Esophagus squamous epithelium (tissue), 5 donors: ENCODE measurements around the gene SCAF11. TPM values are rescaled to one million over a fixed set of nuclear protein-coding genes. Genes with fewer than 3 reads are reported as not detected.

Source experiments
- DNase-seq: peaks from one replicate; lab custom pipeline; 2025; lab: John Stamatoyannopoulos, UW
- H3K27ac ChIP-seq, 4 donors: fragments of 200-600 bp; sonication (generic); one replicate each; pipeline ENCODE4 v1.5.1; 2016 to 2019; ENCODE audit warnings: mild to moderate bottlenecking in 1 of 4
- H3K27me3 ChIP-seq, 4 donors: fragments of 200-600 bp; sonication (generic); 1 replicate in 3 of 4; 2 replicates in 1 of 4; pipeline versions ENCODE4 v1.5.1 to v1.6.0; 2017 to 2021; ENCODE audit warnings: antibody characterized with exemption in 1 of 4
- H3K36me3 ChIP-seq, 3 donors: fragments of 200-600 bp; sonication (generic); one replicate each; pipeline ENCODE4 v1.5.1; 2016 to 2019
- H3K4me1 ChIP-seq, 3 donors: fragments of 200-600 bp; sonication (generic); one replicate each; pipeline ENCODE4 v1.5.1; 2017 to 2019
- H3K4me3 ChIP-seq, 4 donors: fragments of 200-600 bp; sonication (generic); 1 replicate in 3 of 4; 2 replicates in 1 of 4; pipeline ENCODE4 v1.5.1; 2016 to 2019; ENCODE audit warnings: mild to moderate bottlenecking in 2 of 4, moderate library complexity in 1 of 4
- H3K9me3 ChIP-seq, 3 donors: fragments of 200-600 bp; sonication (generic); one replicate each; pipeline ENCODE4 v1.5.1; 2016 to 2019
- CTCF ChIP-seq, 6 experiments: fragments of 450-650 bp in 4 of 6; fragments of 200-600 bp in 2 of 6; sonication (generic) in 2 of 6; IDR thresholded peaks; one replicate each; pipeline ENCODE4 v1.5.1; 2016 to 2019; ENCODE audit warnings: antibody characterized with exemption in 6 of 6, mild to moderate bottlenecking in 4 of 6, moderate library complexity in 4 of 6
- POLR2A ChIP-seq, 4 donors: fragments of 450-650 bp; IDR thresholded peaks; one replicate each; pipeline ENCODE4 v1.6.1; 2017; ENCODE audit warnings: antibody characterized with exemption in 4 of 4, mild to moderate bottlenecking in 4 of 4, moderate library complexity in 3 of 4
- WGBS, 2 donors: methylation state at CpG; one replicate each; pipeline ENCODE4 v1.1.5; 2018; 5-methylcytosine and 5-hydroxymethylcytosine counted together
- intact Hi-C: fragments of 100-400 bp; cut with DNase I; formaldehyde crosslinking; loops from one replicate; pipeline ENCODE4 v1.15.0; 2022
- total RNA-seq, 4 donors: library from RNA; depleted of rRNA; stranded (reverse); fragments of >200 nt; gene quantifications; one replicate each; pipeline ENCODE4 v1.1.0, GENCODE V29; 2016
- donor health status: DM: yes; HTN: yes; CAD: no.

SCAF11 gene
- total RNA-seq, 4 donors from 2014 or later, result 65.9 to 123 (median 101) TPM

GRCh38 chr12:45977620-45978019 lies 12.8 kb downstream of the SCAF11 start:
- TF ChIP-seq CTCF (IDR thresholded peaks at IDR 0.05), result no peak
- no peak for TF ChIP-seq POLR2A (IDR thresholded peaks at IDR 0.05)
- H3K9me3 ChIP-seq, result no peaks in the 10 kb centered on the region
- peaks cover 0 to 71% (median 8%) of the 10 kb centered on the region in 3 donors for H3K4me1 ChIP-seq
- peaks cover 0 to 11% (median 0%) of the 10 kb centered on the region in 3 donors for H3K36me3 ChIP-seq
- H3K4me3 ChIP-seq, result no peak overlapping the region
- intact Hi-C loops, result no loop called here
- no peak for DNase-seq
- H3K27me3 ChIP-seq, result no peaks in the 10 kb centered on the region
- H3K27ac ChIP-seq, result no peak overlapping the region

GRCh38 chr12:45975506-45975905 lies 14.9 kb downstream of the SCAF11 start:
- peaks cover 0 to 50% (median 8%) of the 10 kb centered on the region in 3 donors for H3K4me1 ChIP-seq
- H3K9me3 ChIP-seq, result no peaks in the 10 kb centered on the region

GRCh38 chr12:45974883-45975282 lies 15.5 kb downstream of the SCAF11 start:
- TF ChIP-seq POLR2A (IDR thresholded peaks at IDR 0.05) (no peak), CTCF (IDR thresholded peaks at IDR 0.05) (no peak)
- no peak for DNase-seq
- H3K36me3 ChIP-seq, result peaks cover 0 to 22% (median 0%) of the 10 kb centered on the region in 3 donors
- intact Hi-C loops, result no loop called here
- H3K9me3 ChIP-seq, result no peaks in the 10 kb centered on the region
- peaks cover 0 to 44% (median 8%) of the 10 kb centered on the region in 3 donors for H3K4me1 ChIP-seq
- no peak overlapping the region for H3K27ac ChIP-seq
- 75 to 77% methylated on average over 4 of the region's 4 CpGs for WGBS, 2 donors
- no peak overlapping the region for H3K4me3 ChIP-seq
- H3K27me3 ChIP-seq, result no peaks in the 10 kb centered on the region

More at GRCh38 chr12:45975506-45975905, 14.9 kb downstream of the SCAF11 start:
- Histone ChIP-seq H3K27ac (no peak overlapping the region), H3K36me3 (peaks cover 0 to 22% (median 0%) of the 10 kb centered on the region in 3 donors), H3K4me3 (no peak overlapping the region), H3K27me3 (no peaks in the 10 kb centered on the region)
- 95 to 96% methylated on average over 6 of the region's 6 CpGs for WGBS, 2 donors
- intact Hi-C loops, result no loop called here
- no peak for TF ChIP-seq CTCF (IDR thresholded peaks at IDR 0.05)
- no peak for DNase-seq

GRCh38 chr12:45974171-45974719 lies 16.1 kb downstream of the SCAF11 start:
- Histone ChIP-seq H3K27ac (no peak overlapping the region), H3K36me3 (peaks cover 0 to 22% (median 0%) of the 10 kb centered on the region in 3 donors), H3K9me3 (no peaks in the 10 kb centered on the region), H3K4me3 (no peak overlapping the region), H3K4me1 (peaks cover 0 to 44% (median 8%) of the 10 kb centered on the region in 3 donors), H3K27me3 (no peaks in the 10 kb centered on the region)
- no peak for TF ChIP-seq CTCF (IDR thresholded peaks at IDR 0.05)
- TF ChIP-seq POLR2A (IDR thresholded peaks at IDR 0.05), result no peak
- no peak for DNase-seq
- intact Hi-C loops, result no loop called here

GRCh38 chr12:45973526-45973925 lies 16.8 kb downstream of the SCAF11 start:
- TF ChIP-seq POLR2A (IDR thresholded peaks at IDR 0.05) (no peak), CTCF (IDR thresholded peaks at IDR 0.05) (no peak)
- no peak overlapping the region for H3K27ac ChIP-seq
- intact Hi-C loops, result no loop called here
- no peaks in the 10 kb centered on the region for H3K27me3 ChIP-seq
- 59 to 60% methylated on average over 2 of the region's 2 CpGs for WGBS, 2 donors
- H3K4me1 ChIP-seq, result peaks cover 4 to 47% (median 8%) of the 10 kb centered on the region in 3 donors
- H3K9me3 ChIP-seq, result no peaks in the 10 kb centered on the region
- H3K36me3 ChIP-seq, result peaks cover 0 to 22% (median 0%) of the 10 kb centered on the region in 3 donors
- DNase-seq, result no peak
- H3K4me3 ChIP-seq, result no peak overlapping the region
